GM12878 (cell line): ENCODE measurements around the gene SLC6A2. TPM values are rescaled to one million over a fixed set of nuclear protein-coding genes. Genes with fewer than 3 reads are reported as not detected.

Source experiments
- ATAC-seq: fragments of 200-7000 bp; cut with Tn5 transposase; 3 replicates; pipeline ENCODE4 v1.9.1; 2020; ENCODE audit warnings: mild to moderate bottlenecking, moderate library complexity
- BruUV-seq: library from RNA; stranded (reverse); fragments of 400-500 nt; replicated peaks from 2 replicates; lab custom pipeline; 2021; lab: Mats Ljungman, UMichigan
- CTCF ChIA-PET: fragments of 300-600 bp; sonication (Branson Sonifier 250); formaldehyde crosslinking; extraction: SDS; loops from one replicate; lab custom pipeline; 2021; ENCODE audit warnings: inconsistent platforms; lab: Yijun Ruan, JAX
- POLR2A ChIA-PET: fragments of 350-600 bp; formaldehyde crosslinking; extraction: SDS; loops from one replicate; lab custom pipeline; 2021; ENCODE audit warnings: inconsistent platforms; lab: Charles Lee
- RAD21 ChIA-PET: fragments of 300-600 bp; sonication (Branson Sonifier 250); formaldehyde crosslinking; loops from one replicate; lab custom pipeline; 2023; ENCODE audit warnings: antibody characterized with exemption; ENCODE audit not compliant: unreplicated experiment; lab: Charles Lee
- SMC1A ChIA-PET: fragments of 300-600 bp; sonication (Branson Sonifier 250); formaldehyde crosslinking; loops from one replicate; lab custom pipeline; 2023; ENCODE audit not compliant: unreplicated experiment, uncharacterized antibody; lab: Charles Lee
- DNase-seq: peaks from one replicate; pipeline ENCODE4 v3.0.0-alpha.2; 2011; ENCODE audit warnings: low read depth, low spot score
- FAIRE-seq: peaks from 3 replicates; lab custom pipeline; 2011; peaks lifted over from hg19 to GRCh38; lab: Jason Lieb, UNC
- H2AFZ ChIP-seq: 2 replicates; pipeline ENCODE4 v1.6.0; 2011; ENCODE audit warnings: low read depth, low read length, control low read depth; ENCODE audit not compliant: control insufficient read depth
- H3K27ac ChIP-seq: 2 replicates; pipeline ENCODE4 v1.5.1; 2011; ENCODE audit warnings: control low read depth; ENCODE audit not compliant: control insufficient read depth, insufficient read depth
- H3K27me3 ChIP-seq, 2 experiments: replicated peaks in 1 of 2; 2 replicates each; pipeline versions ENCODE4 v1.6.0 to v1.6.1; 2011; ENCODE audit warnings: low read length in 1 of 2; ENCODE audit not compliant: control insufficient read depth in 2 of 2, insufficient read depth in 2 of 2
- H3K36me3 ChIP-seq, 2 experiments: 2 replicates each; pipeline ENCODE4 v1.5.1; 2011; ENCODE audit warnings: low read length in 1 of 2; ENCODE audit not compliant: control insufficient read depth in 2 of 2, insufficient read depth in 2 of 2
- H3K4me1 ChIP-seq: 2 replicates; pipeline ENCODE4 v1.6.1; 2011; ENCODE audit warnings: mild to moderate bottlenecking, low read length, moderate library complexity, mixed read lengths; ENCODE audit not compliant: control insufficient read depth, insufficient read depth
- H3K4me2 ChIP-seq: 2 replicates; pipeline ENCODE4 v1.6.0; 2011; ENCODE audit warnings: control low read depth; ENCODE audit not compliant: control insufficient read depth, insufficient read depth
- H3K4me3 ChIP-seq: fragments of 200-600 bp; sonication (generic); 2 replicates; pipeline ENCODE4 v1.5.1; 2016
- H3K79me2 ChIP-seq: 2 replicates; pipeline ENCODE4 v1.6.0; 2011; ENCODE audit warnings: low read length; ENCODE audit not compliant: control insufficient read depth, insufficient read depth
- H3K9ac ChIP-seq: 2 replicates; pipeline ENCODE4 v1.8.0; 2011; ENCODE audit warnings: low read length, control low read depth, mixed read lengths; ENCODE audit not compliant: control insufficient read depth, insufficient read depth
- H3K9me3 ChIP-seq: replicated peaks from 3 replicates; pipeline ENCODE4 v1.5.1; 2011; ENCODE audit warnings: mild to moderate bottlenecking, low read length; ENCODE audit not compliant: control insufficient read depth, insufficient read depth
- H4K20me1 ChIP-seq: 2 replicates; pipeline ENCODE4 v1.6.0; 2011; ENCODE audit not compliant: control insufficient read depth, insufficient read depth
- CEBPZ ChIP-seq: fragments of 150-350 bp; IDR thresholded peaks from 2 replicates; pipeline ENCODE4 v1.6.1; 2016; ENCODE audit warnings: low read depth, low read length
- CHD4 ChIP-seq: fragments of 200-600 bp; sonication (generic); IDR thresholded peaks from 2 replicates; pipeline ENCODE4 v1.6.1; 2016; ENCODE audit warnings: mild to moderate bottlenecking
- LARP7 ChIP-seq: fragments of 450-650 bp; IDR thresholded peaks from 2 replicates; pipeline ENCODE4 v1.6.1; 2017; ENCODE audit warnings: mild to moderate bottlenecking
- MAX ChIP-seq: IDR thresholded peaks from 2 replicates; pipeline ENCODE4 v1.6.1; 2012; ENCODE audit warnings: low read depth, low read length, improper control_type of control experiment
- NFXL1 ChIP-seq: fragments of 450-650 bp; IDR thresholded peaks from 2 replicates; pipeline ENCODE4 v1.6.1; 2017; ENCODE audit warnings: antibody characterized with exemption, mild to moderate bottlenecking, borderline replicate concordance
- NFYA ChIP-seq: IDR thresholded peaks from 2 replicates; pipeline ENCODE4 v1.6.1; 2011; ENCODE audit warnings: low read depth, mild to moderate bottlenecking, low read length, improper control_type of control experiment, borderline replicate concordance
- POU2F2 ChIP-seq: IDR thresholded peaks from 3 replicates; pipeline ENCODE4 v1.6.1; 2011; ENCODE audit warnings: low read depth, mild to moderate bottlenecking, low read length, borderline replicate concordance
- ZNF384 ChIP-seq: IDR thresholded peaks from 2 replicates; pipeline ENCODE4 v1.6.1; 2012; ENCODE audit warnings: low read depth, mild to moderate bottlenecking, low read length, improper control_type of control experiment, borderline replicate concordance
- in situ Hi-C: fragments of 300-500 bp; cut with MboI; formaldehyde crosslinking; loops from 9 replicates; pipeline ENCODE4 v1.14.3; 2018; ENCODE audit warnings: mixed read lengths
- intact Hi-C: fragments of 100-400 bp; cut with micrococcal nuclease; formaldehyde crosslinking; loops from one replicate; pipeline ENCODE4 v1.14.2; 2022; ENCODE audit not compliant: unreplicated experiment
- polyA plus RNA-seq, 11 experiments: library from polyadenylated mRNA; depleted of rRNA in 4 of 11; unstranded in 6 of 11; stranded (reverse) in 5 of 11; fragments of >200 nt; fragmentation: Nextera tagmentation in 4 of 11; fragmentation: Illumina TruSeq in 1 of 11; extraction: Ambion mirVana in 4 of 11; extraction: Trizol in 1 of 11; gene quantifications; 1 replicate in 1 of 11; 2 replicates in 10 of 11; pipeline versions ENCODE4 v1.2.1 to v1.2.3, GENCODE V29; 2011 to 2016; ENCODE audit warnings: inconsistent platforms in 2 of 11, missing spikeins in 2 of 11, low read depth in 1 of 11
- total RNA-seq, 4 experiments: library from RNA; depleted of rRNA in 3 of 4; stranded (reverse); fragments of >200 nt in 3 of 4; fragmentation: Illumina TruSeq in 1 of 4; extraction: Trizol in 1 of 4; gene quantifications; 2 replicates each; pipeline versions ENCODE4 v1.2.1 to v1.2.3, GENCODE V29; 2013 to 2021

SLC6A2 gene
- total and polyA plus RNA-seq, 10 of the 15 experiments (the other 5 are each of a cell fraction or from before 2014, with no cell fraction given): not detected

- TF ChIP-seq CEBPZ: no peak
Observed at GRCh38 chr16:55630774-55631173, 25.0 kb upstream of the SLC6A2 start (continued).

- Histone ChIP-seq H3K9me3 (no peaks in the 10 kb centered on the region), H4K20me1 (no peaks in the 10 kb centered on the region), H3K36me3 (no peaks in the 10 kb centered on the region)
- no peak for FAIRE-seq
- SMC1A ChIA-PET: no interaction called here
- TF ChIP-seq CHD4 (no peak), MAX (no peak), LARP7 (no peak), POU2F2 (no peak), ZNF384 (no peak), NFYA (no peak), NFXL1 (no peak)
- TF ChIP-seq, all 136 proteins: peak for 0
- Histone ChIP-seq H3K4me2 (no peak overlapping the region), H2AFZ (no peak overlapping the region), H3K9ac (no peak overlapping the region), H3K4me3 (no peak overlapping the region), H3K4me1 (no peaks in the 10 kb centered on the region), H3K79me2 (no peaks in the 10 kb centered on the region), H3K27me3 (no peaks in the 10 kb centered on the region), H3K27ac (no peak overlapping the region)
- ChIA-PET CTCF (no interaction called here), RAD21 (no interaction called here), POLR2A (no interaction called here)
- intact Hi-C loops: no loop called here
- in situ Hi-C loops: no loop called here
- no peak for ATAC-seq
- DNase-seq: no peak
- BruUV-seq: no TSS peak
Observed at GRCh38 chr16:55632259-55632658, 23.5 kb upstream of the SLC6A2 start.
